Tibial nerve (tissue), 4 donors: Measurements from ENCODE around the gene GFM2. TPM values are rescaled to one million over a fixed set of nuclear protein-coding genes. Genes with fewer than 3 reads are reported as not detected.
"Not testable (repeated sequence)": the region's sequence is repeated elsewhere in the genome, so short reads cannot be mapped to it uniquely, and the experiment has no call there.

Experiments
- DNase-seq, 2 donors: peaks; one replicate each; pipeline ENCODE4 v3.0.0-alpha.2; 2019; ENCODE audit warnings: low spot score in 2 of 2
- H3K27ac ChIP-seq, 4 donors: fragments of 200-600 bp; sonication (generic) in 3 of 4; one replicate each; pipeline ENCODE4 v1.5.1; 2017 to 2019; ENCODE audit warnings: mild to moderate bottlenecking in 1 of 4
- H3K27me3 ChIP-seq, 2 donors: fragments of 200-600 bp; sonication (generic) in 1 of 2; one replicate each; pipeline versions ENCODE4 v1.5.1 to v1.6.0; 2017 to 2019
- H3K36me3 ChIP-seq, 3 donors: fragments of 200-600 bp; sonication (generic); one replicate each; pipeline ENCODE4 v1.5.1; 2018 to 2019
- H3K4me1 ChIP-seq, 4 donors: fragments of 200-600 bp; sonication (generic) in 3 of 4; one replicate each; pipeline ENCODE4 v1.5.1; 2017 to 2019
- H3K4me3 ChIP-seq, 4 donors: fragments of 200-600 bp; sonication (generic) in 3 of 4; one replicate each; pipeline ENCODE4 v1.5.1; 2017 to 2019; ENCODE audit warnings: mild to moderate bottlenecking in 1 of 4, moderate library complexity in 1 of 4
- H3K9me3 ChIP-seq, 4 donors: fragments of 200-600 bp; sonication (generic) in 3 of 4; one replicate each; pipeline ENCODE4 v1.5.1; 2017 to 2019
- CTCF ChIP-seq, 5 experiments: fragments of 200-600 bp in 3 of 5; fragments of 450-650 bp in 2 of 5; sonication (generic) in 3 of 5; IDR thresholded peaks; one replicate each; pipeline ENCODE4 v1.5.1; 2016 to 2019; ENCODE audit warnings: antibody characterized with exemption in 5 of 5, mild to moderate bottlenecking in 3 of 5, moderate library complexity in 2 of 5
- EP300 ChIP-seq, 2 donors: sonication (generic); formaldehyde crosslinking; IDR thresholded peaks; one replicate each; pipeline ENCODE4 v1.6.1; 2017; ENCODE audit warnings: antibody characterized with exemption in 2 of 2, mild to moderate bottlenecking in 1 of 2
- POLR2A ChIP-seq, 2 donors: fragments of 450-650 bp; IDR thresholded peaks; one replicate each; pipeline ENCODE4 v1.6.1; 2017; ENCODE audit warnings: antibody characterized with exemption in 2 of 2, mild to moderate bottlenecking in 2 of 2, moderate library complexity in 2 of 2
- WGBS, 2 donors: methylation state at CpG; one replicate each; pipeline ENCODE4 v1.1.5; 2018; 5-methylcytosine and 5-hydroxymethylcytosine counted together
- total RNA-seq, 4 donors: library from RNA; depleted of rRNA; stranded (reverse); fragments of >200 nt; gene quantifications; one replicate each; pipeline ENCODE4 v1.1.0, GENCODE V29; 2016

GFM2 gene
- total RNA-seq, 4 donors from 2014 or later, result 15.5 to 19.7 (median 16.7) TPM

GRCh38 chr5:74763504-74763903, 3.4 kb downstream of the GFM2 start:
- peaks cover 0 to 15% (median 0%) of the 10 kb centered on the region in 3 donors for H3K36me3 ChIP-seq
- peaks cover 0 to 42% (median 22%) of the 10 kb centered on the region in 4 donors for H3K4me1 ChIP-seq
- no peak for DNase-seq
- TF ChIP-seq POLR2A (IDR thresholded peaks at IDR 0.05), result no peak
- no peak for TF ChIP-seq CTCF (IDR thresholded peaks at IDR 0.05)
- no peak for TF ChIP-seq EP300 (IDR thresholded peaks at IDR 0.05)
- H3K27me3 ChIP-seq, result no peaks in the 10 kb centered on the region
- no peak overlapping the region for H3K4me3 ChIP-seq
- no peaks in the 10 kb centered on the region for H3K9me3 ChIP-seq
- H3K27ac ChIP-seq, result no peak overlapping the region

- DNase-seq, result no peak
- WGBS, 2 donors, result 95 to 96% methylated on average over 2 of the region's 2 CpGs
- H3K4me3 ChIP-seq, result no peak overlapping the region
- H3K27ac ChIP-seq, result no peak overlapping the region
- H3K9me3 ChIP-seq, result no peaks in the 10 kb centered on the region
- no peaks in the 10 kb centered on the region for H3K27me3 ChIP-seq
- peaks cover 0 to 33% (median 16%) of the 10 kb centered on the region in 4 donors for H3K4me1 ChIP-seq
- TF ChIP-seq EP300 (IDR thresholded peaks at IDR 0.05) (no peak), CTCF (IDR thresholded peaks at IDR 0.05) (no peak), POLR2A (IDR thresholded peaks at IDR 0.05) (no peak)
- H3K36me3 ChIP-seq, result peaks cover 0 to 24% (median 4%) of the 10 kb centered on the region in 3 donors
Measured at GRCh38 chr5:74762599-74762998, 4.3 kb downstream of the GFM2 start.

GRCh38 chr5:74761241-74761640, 5.7 kb downstream of the GFM2 start:
- H3K27ac ChIP-seq, result no peak overlapping the region
- H3K27me3 ChIP-seq, result no peaks in the 10 kb centered on the region
- 74 to 96% methylated on average over 1 of the region's 1 CpG for WGBS, 2 donors
- H3K9me3 ChIP-seq, result peaks cover 0 to under 1% (median 0%) of the 10 kb centered on the region in 4 donors
- H3K36me3 ChIP-seq, result peaks cover 0 to 38% (median 4%) of the 10 kb centered on the region in 3 donors
- H3K4me3 ChIP-seq, result no peak overlapping the region
- TF ChIP-seq CTCF (IDR thresholded peaks at IDR 0.05) (no peak), EP300 (IDR thresholded peaks at IDR 0.05) (no peak), POLR2A (IDR thresholded peaks at IDR 0.05) (no peak)
- DNase-seq, result no peak
- H3K4me1 ChIP-seq, result peaks cover 0 to 32% (median 15%) of the 10 kb centered on the region in 4 donors

GRCh38 chr5:74748742-74749141, 18.2 kb downstream of the GFM2 start:
- H3K36me3 ChIP-seq, result peaks cover 0 to 88% (median 0%) of the 10 kb centered on the region in 3 donors
- H3K4me1 ChIP-seq, DNase-seq, H3K9me3 ChIP-seq, H3K27ac ChIP-seq, H3K4me3 ChIP-seq, H3K27me3 ChIP-seq: not testable (repeated sequence)
- WGBS, 2 donors, result 96 to 100% methylated on average over 4 of the region's 4 CpGs

DNA sequence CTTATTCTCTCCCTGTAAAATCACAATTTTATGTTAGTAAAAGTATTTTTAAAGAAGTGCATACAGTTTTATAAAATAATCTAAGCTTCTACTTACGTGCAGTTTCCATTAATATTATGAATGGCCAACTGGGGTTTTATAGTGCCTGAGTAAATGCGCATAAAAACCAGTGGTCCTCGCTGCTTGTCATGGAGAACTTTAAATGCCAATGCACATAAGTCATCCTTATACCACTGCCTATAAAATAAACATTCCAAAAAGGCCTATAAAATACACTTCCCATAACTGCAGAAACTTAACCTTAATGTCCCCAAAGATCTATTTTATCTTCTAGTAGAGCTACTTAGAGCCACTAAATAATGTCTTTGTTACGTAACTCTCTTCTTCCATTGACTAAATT, 28.5 kb downstream of the GFM2 start:
- Histone ChIP-seq H3K27ac (no peak overlapping the region), H3K4me1 (no peaks in the 10 kb centered on the region), H3K9me3 (no peaks in the 10 kb centered on the region), H3K27me3 (no peaks in the 10 kb centered on the region), H3K36me3 (peaks cover 0 to 71% (median 0%) of the 10 kb centered on the region in 3 donors), H3K4me3 (no peak overlapping the region)
- TF ChIP-seq CTCF (IDR thresholded peaks at IDR 0.05) (no peak), POLR2A (IDR thresholded peaks at IDR 0.05) (no peak), EP300 (IDR thresholded peaks at IDR 0.05) (no peak)
- WGBS, 2 donors, result 89 to 90% methylated on average over 4 of the region's 4 CpGs
- no peak for DNase-seq

GRCh38 chr5:74736759-74737158, 30.2 kb downstream of the GFM2 start:
- no peaks in the 10 kb centered on the region for H3K4me1 ChIP-seq
- no peaks in the 10 kb centered on the region for H3K27me3 ChIP-seq
- 73 to 80% methylated on average over 6 of the region's 6 CpGs for WGBS, 2 donors
- no peak overlapping the region for H3K27ac ChIP-seq
- H3K36me3 ChIP-seq, result peaks cover 0 to 70% (median 0%) of the 10 kb centered on the region in 3 donors
- H3K4me3 ChIP-seq, result no peak overlapping the region
- TF ChIP-seq CTCF (IDR thresholded peaks at IDR 0.05), result no peak
- no peak for TF ChIP-seq EP300 (IDR thresholded peaks at IDR 0.05)
- TF ChIP-seq POLR2A (IDR thresholded peaks at IDR 0.05), result no peak
- DNase-seq, result no peak
- no peaks in the 10 kb centered on the region for H3K9me3 ChIP-seq
